ENCODE measurements around the gene BAIAP2.

BAIAP2 gene

GRCh38 chr17:81157848-81158687 lies 123.1 kb downstream of the BAIAP2 start:
- TF ChIP-seq CTCF (IDR thresholded peaks at IDR 0.05; ENCODE audit: low read depth, low read length) = no peak
- DNase-seq (ENCODE audit: low read depth in 2 of 2) = no peak
- no peak overlapping the region for H3K4me3 ChIP-seq (replicated peaks in 1 of 2; ENCODE audit: low read depth in 2 of 2, low read length in 2 of 2)

DNA sequence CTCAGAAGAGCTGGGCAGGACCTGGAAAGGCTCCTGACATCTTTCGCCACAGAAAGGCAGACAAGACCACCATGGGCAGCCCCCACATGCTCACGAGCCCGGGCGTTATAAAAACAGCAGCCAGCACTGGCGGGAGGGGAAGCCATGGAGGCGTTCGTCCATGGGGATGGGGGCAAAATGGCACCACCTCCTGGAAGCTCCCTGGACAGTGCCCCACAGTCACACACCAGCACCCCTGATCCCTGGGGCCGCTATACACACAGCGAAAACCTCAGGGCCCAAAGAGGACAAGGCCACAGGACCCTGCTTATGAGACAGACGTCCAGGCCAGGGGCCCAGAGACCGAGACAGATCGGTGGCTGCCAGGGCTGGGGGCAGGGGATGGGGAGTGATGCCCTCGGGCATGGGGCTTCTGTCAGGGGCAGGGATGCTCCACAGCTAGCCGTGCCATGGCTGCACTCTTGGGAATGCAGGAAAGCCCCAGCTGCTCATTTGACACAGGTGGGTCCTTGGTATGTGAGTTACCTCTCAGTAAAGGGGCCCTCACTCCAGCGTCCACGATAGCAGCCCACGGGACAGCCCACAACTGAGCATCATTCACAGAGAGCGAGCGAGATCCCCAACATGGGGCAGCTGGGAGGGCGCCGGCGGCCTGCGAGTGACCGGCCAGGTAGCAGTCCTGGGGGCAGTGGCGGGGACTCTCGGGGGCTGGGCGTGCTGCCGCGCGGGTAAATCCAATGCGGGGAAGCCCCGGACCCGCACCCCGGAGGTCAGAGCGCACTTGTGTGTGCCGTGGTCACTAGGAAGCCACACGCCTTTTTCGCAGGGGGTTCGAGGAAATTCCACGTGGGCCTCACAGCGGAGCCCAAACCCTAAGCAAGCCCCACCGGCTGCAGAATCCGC lies 124.0 kb downstream of the BAIAP2 start:
- no peak overlapping the region for H3K4me3 ChIP-seq (replicated peaks in 1 of 2; ENCODE audit: low read depth in 2 of 2, low read length in 2 of 2)
- no peak for TF ChIP-seq CTCF (IDR thresholded peaks at IDR 0.05; ENCODE audit: low read depth, low read length)
- DNase-seq (ENCODE audit: low read depth in 2 of 2) = no peak

GRCh38 chr17:81159611-81160265 lies 124.8 kb downstream of the BAIAP2 start:
- peak overlapping the region in 1 of 2 donors; percentile 1 for H3K4me3 ChIP-seq (replicated peaks in 1 of 2; ENCODE audit: low read depth in 2 of 2, low read length in 2 of 2)
- DNase-seq (ENCODE audit: low read depth in 2 of 2) = no peak
- no peak for TF ChIP-seq CTCF (IDR thresholded peaks at IDR 0.05; ENCODE audit: low read depth, low read length)

DNA sequence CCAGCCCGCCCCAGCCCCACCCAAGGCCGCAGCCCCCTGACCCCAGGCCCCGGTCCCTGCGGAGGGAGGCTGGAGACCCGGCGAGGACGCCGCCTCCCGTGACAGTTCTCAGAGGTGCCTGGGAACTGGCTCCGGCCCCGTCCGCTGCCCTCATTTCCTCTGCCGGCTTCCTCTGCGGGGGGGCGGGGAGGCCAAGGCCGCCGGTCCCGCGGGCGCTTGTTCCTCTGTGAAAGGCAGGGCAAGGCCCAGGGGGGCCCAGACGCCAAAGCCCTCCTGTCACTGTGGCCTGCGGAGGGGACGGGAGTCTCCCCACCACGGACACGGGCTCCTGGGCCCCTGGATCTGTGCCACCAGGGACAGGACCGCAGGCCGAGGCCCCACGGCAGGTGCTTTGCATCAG lies 125.4 kb downstream of the BAIAP2 start:
- no peak for TF ChIP-seq CTCF (IDR thresholded peaks at IDR 0.05; ENCODE audit: low read depth, low read length)
- H3K4me3 ChIP-seq (replicated peaks in 1 of 2; ENCODE audit: low read depth in 2 of 2, low read length in 2 of 2) = peak overlapping the region in 1 of 2 donors; percentile 1
- DNase-seq (ENCODE audit: low read depth in 2 of 2) = no peak

DNA sequence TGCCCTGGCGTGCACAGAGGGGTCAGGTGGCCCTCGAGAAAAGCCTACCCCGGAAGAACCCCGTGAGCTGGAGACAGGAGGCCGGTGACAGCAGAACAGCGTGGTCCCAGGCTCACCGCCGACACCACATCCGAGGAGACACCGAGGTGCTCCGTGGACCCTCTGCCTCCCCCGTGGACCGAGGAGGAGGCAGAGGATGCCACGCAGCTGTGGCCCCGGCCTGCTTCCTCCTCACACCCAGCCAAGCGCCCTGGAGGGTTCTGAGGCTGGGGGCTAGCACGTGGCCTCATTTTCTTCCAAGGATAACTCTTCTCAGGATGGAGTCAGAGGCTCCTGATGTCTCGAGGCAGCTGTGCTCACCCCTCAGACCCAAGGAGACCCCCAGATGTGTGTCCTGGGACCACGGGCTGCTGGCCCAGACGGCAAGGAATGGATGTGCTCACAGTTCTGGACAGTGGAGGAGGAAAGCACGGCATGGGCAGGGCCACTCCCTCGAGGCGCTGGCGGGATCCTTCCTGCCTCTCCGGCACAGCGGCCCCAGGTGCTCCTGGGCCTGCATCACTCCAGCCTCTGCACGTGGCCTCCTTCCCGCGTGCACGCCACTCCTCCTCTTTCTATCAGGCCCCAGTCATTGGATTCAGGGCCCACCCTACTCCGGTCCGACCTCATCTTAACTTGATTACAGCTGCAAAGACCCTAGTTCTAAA lies 125.9 kb downstream of the BAIAP2 start:
- H3K4me3 ChIP-seq (replicated peaks in 1 of 2; ENCODE audit: low read depth in 2 of 2, low read length in 2 of 2) = no peak overlapping the region
- no peak for DNase-seq (ENCODE audit: low read depth in 2 of 2)
- TF ChIP-seq CTCF (IDR thresholded peaks at IDR 0.05; ENCODE audit: low read depth, low read length) = no peak

- no peak for TF ChIP-seq CTCF (IDR thresholded peaks at IDR 0.05; ENCODE audit: low read depth, low read length)
- H3K4me3 ChIP-seq (replicated peaks in 1 of 2; ENCODE audit: low read depth in 2 of 2, low read length in 2 of 2) = no peak overlapping the region
- DNase-seq (ENCODE audit: low read depth in 2 of 2) = no peak
Observed at GRCh38 chr17:81161536-81161935, 126.6 kb downstream of the BAIAP2 start.
